ENCODE data around the gene SCAMP4. TPM values are rescaled to one million over a fixed set of nuclear protein-coding genes. Genes with fewer than 3 reads are reported as not detected.
A peak's percentile ranks its signal among the peaks of the same experiment; 100 is the strongest.

The SCAMP4 gene
- total and polyA plus RNA-seq, 2 of the 13 experiments (the other 11 are each of a cell fraction or from before 2014, with no cell fraction given) = 10.7 to 13.7 TPM

DNA sequence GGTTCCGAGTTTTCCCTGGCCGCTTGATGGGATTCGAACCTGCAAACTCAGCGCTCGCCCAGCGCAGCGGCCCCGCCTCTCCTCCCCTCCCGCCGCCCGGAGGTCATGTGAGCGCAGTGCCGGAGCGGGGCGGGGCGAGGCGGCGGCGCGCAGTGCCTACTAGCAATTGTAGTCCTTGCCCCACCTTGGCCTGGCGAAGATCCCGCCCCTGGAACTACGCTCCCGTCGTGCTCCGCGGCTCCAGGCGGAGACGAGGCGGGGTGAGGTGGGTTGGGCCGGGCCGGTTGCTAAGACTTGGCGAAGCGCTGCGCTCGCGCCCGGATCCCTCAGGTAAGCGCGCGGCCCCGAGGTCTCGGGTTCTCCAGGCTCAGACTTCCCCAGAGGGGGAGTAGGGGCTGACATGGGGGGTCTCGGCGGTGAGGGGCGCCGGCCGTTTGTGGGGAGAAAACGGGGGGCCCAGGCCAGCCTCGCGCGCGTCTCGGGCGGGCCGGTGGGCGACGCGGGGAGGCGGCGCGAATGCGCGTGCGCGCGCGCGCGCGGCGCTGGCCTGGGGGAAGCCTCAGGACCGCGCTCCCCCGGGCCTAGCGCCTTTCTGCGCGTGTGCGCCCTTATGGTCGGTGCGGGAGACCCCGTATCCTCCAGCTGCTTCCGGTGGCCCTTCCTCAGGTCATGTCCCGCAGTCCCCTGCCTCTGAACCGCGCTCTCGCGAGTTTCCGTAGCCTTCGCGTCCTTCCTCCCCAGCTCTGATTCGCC is at the start of gene SCAMP4, which contains the start of gene ADAT3 (continued):
- TF ChIP-seq NCOR1 (IDR thresholded peaks at IDR 0.05; ENCODE audit: borderline replicate concordance, low read length) (peak; percentile 46; the same call in 1 of the 2 replicates), CENPT (CRISPR knock-in tag; IDR thresholded peaks at IDR 0.05; ENCODE audit: low read depth) (no peak), ZNF274 (CRISPR knock-in tag; IDR thresholded peaks at IDR 0.05) (peak; percentile 32; the same call in 1 of the 2 replicates), ZBTB7A (CRISPR knock-in tag; IDR thresholded peaks at IDR 0.05) (no peak), STAT5B (CRISPR knock-in tag; IDR thresholded peaks at IDR 0.05) (no peak), ZNF251 (CRISPR knock-in tag; IDR thresholded peaks at IDR 0.05) (no peak; the same call in 1 of the 2 replicates), ZNF777 (CRISPR knock-in tag; IDR thresholded peaks at IDR 0.05) (no peak; the same call in 1 of the 2 replicates)
- TF ChIP-seq, protein P1, sequence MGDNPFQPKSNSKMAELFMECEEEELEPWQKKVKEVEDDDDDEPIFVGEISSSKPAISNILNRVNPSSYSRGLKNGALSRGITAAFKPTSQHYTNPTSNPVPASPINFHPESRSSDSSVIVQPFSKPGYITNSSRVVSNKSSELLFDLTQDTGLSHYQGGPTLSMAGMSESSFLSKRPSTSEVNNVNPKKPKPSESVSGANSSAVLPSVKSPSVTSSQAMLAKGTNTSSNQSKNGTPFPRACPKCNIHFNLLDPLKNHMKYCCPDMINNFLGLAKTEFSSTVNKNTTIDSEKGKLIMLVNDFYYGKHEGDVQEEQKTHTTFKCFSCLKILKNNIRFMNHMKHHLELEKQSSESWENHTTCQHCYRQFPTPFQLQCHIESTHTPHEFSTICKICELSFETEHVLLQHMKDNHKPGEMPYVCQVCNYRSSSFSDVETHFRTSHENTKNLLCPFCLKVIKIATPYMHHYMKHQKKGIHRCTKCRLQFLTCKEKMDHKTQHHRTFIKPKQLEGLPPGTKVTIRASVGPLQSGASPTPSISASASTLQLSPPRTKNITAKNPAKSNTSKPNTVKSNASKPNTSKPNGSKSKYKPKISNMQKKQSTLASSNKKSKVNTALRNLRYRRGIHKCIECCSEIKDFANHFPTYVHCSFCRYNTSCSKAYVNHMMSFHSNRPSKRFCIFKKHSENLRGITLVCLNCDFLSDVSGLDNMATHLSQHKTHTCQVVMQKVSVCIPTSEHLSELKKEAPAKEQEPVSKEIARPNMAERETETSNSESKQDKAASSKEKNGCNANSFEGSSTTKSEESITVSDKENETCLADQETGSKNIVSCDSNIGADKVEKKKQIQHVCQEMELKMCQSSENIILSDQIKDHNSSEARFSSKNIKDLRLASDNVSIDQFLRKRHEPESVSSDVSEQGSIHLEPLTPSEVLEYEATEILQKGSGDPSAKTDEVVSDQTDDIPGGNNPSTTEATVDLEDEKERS (CRISPR knock-in tag; IDR thresholded peaks at IDR 0.05) = no peak
- TF ChIP-seq, protein P2, sequence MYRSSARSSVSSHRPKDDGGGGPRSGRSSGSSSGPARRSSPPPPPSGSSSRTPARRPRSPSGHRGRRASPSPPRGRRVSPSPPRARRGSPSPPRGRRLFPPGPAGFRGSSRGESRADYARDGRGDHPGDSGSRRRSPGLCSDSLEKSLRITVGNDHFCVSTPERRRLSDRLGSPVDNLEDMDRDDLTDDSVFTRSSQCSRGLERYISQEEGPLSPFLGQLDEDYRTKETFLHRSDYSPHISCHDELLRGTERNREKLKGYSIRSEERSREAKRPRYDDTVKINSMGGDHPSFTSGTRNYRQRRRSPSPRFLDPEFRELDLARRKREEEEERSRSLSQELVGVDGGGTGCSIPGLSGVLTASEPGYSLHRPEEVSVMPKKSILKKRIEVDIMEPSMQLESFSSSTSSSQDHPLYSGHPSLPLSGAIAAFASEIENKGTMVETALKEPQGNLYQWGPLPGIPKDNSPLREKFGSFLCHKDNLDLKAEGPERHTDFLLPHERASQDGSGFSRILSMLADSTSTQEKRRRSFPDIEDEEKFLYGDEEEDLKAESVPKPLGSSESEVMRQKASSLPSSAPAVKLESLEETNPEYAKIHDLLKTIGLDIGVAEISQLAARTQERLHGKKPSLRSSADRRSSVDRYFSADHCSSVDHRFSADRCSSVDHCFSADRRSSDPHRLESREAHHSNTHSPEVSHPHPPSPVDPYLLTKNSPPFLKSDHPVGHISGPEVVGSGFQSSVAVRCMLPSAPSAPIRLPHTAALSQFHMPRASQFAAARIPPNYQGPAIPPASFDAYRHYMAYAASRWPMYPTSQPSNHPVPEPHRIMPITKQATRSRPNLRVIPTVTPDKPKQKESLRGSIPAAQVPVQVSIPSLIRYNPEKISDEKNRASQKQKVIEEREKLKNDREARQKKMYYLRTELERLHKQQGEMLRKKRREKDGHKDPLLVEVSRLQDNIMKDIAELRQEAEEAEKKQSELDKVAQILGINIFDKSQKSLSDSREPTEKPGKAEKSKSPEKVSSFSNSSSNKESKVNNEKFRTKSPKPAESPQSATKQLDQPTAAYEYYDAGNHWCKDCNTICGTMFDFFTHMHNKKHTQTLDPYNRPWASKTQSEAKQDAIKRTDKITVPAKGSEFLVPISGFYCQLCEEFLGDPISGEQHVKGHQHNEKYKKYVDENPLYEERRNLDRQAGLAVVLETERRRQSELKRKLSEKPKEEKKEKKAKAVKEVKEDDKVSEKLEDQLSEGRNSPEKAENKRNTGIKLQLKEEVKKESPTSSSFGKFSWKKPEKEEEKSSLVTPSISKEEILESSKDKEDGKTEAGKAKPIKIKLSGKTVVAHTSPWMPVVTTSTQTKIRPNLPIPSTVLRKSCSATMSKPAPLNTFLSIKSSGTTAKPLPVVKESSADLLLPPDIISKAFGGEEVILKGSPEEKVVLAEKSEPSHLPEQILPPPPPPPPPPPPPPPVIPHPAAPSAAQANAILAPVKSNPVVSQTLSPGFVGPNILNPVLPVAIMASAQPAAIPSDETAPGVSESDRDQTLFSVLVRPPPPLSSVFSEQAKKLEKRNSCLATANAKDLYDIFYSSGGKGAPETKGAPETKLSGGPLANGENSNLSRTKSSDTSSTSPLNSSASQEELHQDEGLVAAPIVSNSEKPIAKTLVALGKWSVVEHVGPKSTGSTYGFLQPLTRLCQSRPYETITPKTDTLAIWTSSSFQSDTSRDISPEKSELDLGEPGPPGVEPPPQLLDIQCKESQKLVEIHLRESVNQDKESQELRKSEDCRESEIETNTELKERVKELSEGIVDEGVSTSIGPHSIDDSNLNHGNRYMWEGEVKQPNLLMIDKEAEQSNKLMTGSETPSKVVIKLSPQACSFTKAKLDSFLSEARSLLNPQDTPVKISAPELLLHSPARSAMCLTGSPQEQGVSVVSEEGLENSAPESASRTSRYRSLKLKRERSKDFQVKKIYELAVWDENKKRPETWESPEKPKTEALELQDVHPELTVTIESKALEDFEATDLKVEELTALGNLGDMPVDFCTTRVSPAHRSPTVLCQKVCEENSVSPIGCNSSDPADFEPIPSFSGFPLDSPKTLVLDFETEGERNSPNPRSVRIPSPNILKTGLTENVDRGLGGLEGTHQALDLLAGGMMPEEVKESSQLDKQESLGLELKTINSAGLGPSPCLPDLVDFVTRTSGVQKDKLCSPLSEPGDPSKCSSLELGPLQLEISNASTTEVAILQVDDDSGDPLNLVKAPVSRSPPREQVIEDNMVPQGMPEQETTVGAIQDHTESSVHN (CRISPR knock-in tag; IDR thresholded peaks at IDR 0.05) = no peak
- TF ChIP-seq, protein P3, sequence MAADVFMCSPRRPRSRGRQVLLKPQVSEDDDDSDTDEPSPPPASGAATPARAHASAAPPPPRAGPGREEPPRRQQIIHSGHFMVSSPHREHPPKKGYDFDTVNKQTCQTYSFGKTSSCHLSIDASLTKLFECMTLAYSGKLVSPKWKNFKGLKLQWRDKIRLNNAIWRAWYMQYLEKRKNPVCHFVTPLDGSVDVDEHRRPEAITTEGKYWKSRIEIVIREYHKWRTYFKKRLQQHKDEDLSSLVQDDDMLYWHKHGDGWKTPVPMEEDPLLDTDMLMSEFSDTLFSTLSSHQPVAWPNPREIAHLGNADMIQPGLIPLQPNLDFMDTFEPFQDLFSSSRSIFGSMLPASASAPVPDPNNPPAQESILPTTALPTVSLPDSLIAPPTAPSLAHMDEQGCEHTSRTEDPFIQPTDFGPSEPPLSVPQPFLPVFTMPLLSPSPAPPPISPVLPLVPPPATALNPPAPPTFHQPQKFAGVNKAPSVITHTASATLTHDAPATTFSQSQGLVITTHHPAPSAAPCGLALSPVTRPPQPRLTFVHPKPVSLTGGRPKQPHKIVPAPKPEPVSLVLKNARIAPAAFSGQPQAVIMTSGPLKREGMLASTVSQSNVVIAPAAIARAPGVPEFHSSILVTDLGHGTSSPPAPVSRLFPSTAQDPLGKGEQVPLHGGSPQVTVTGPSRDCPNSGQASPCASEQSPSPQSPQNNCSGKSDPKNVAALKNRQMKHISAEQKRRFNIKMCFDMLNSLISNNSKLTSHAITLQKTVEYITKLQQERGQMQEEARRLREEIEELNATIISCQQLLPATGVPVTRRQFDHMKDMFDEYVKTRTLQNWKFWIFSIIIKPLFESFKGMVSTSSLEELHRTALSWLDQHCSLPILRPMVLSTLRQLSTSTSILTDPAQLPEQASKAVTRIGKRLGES (CRISPR knock-in tag; IDR thresholded peaks at IDR 0.05; ENCODE audit: borderline replicate concordance) = no peak
- TF ChIP-seq, protein P4, sequence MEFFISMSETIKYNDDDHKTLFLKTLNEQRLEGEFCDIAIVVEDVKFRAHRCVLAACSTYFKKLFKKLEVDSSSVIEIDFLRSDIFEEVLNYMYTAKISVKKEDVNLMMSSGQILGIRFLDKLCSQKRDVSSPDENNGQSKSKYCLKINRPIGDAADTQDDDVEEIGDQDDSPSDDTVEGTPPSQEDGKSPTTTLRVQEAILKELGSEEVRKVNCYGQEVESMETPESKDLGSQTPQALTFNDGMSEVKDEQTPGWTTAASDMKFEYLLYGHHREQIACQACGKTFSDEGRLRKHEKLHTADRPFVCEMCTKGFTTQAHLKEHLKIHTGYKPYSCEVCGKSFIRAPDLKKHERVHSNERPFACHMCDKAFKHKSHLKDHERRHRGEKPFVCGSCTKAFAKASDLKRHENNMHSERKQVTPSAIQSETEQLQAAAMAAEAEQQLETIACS (CRISPR knock-in tag; IDR thresholded peaks at IDR 0.05) = peak; percentile 93

Data from HepG2 (cell line).